HUES48 (cell line): Measurements from ENCODE around the gene NOP58.
"Not testable (repeated sequence)": the region's sequence is repeated elsewhere in the genome, so short reads cannot be mapped to it uniquely, and the experiment has no call there.

Source experiments
- H3K27ac ChIP-seq: one replicate; pipeline ENCODE4 v1.7.0; 2013; ENCODE audit warnings: low read depth, low read length, inconsistent platforms
- H3K27me3 ChIP-seq: 2 replicates; pipeline ENCODE4 v1.6.1; 2013; ENCODE audit warnings: mild to moderate bottlenecking, low read length; ENCODE audit not compliant: control insufficient read depth, insufficient read depth
- H3K36me3 ChIP-seq: 2 replicates; pipeline ENCODE4 v1.6.1; 2013; ENCODE audit warnings: low read length; ENCODE audit not compliant: control insufficient read depth, insufficient read depth
- H3K4me1 ChIP-seq: 2 replicates; pipeline ENCODE4 v1.6.1; 2013; ENCODE audit warnings: mild to moderate bottlenecking, low read length; ENCODE audit not compliant: control insufficient read depth, insufficient read depth
- H3K4me3 ChIP-seq: 2 replicates; pipeline ENCODE4 v1.5.1; 2013; ENCODE audit warnings: mild to moderate bottlenecking, low read depth, low read length
- H3K9ac ChIP-seq: 2 replicates; pipeline ENCODE4 v1.6.1; 2013; ENCODE audit warnings: mild to moderate bottlenecking, low read depth, low read length, moderate library complexity
- H3K9me3 ChIP-seq: 2 replicates; pipeline ENCODE4 v1.6.1; 2013; ENCODE audit warnings: low read length; ENCODE audit not compliant: control insufficient read depth, insufficient read depth

NOP58 gene

GRCh38 chr2:202269585-202269984 lies 4.0 kb downstream of the NOP58 start:
- Histone ChIP-seq H3K27ac (no peak overlapping the region), H3K4me3 (no peak overlapping the region), H3K4me1 (no peaks in the 10 kb centered on the region), H3K27me3 (no peaks in the 10 kb centered on the region), H3K9ac (no peak overlapping the region), H3K9me3 (no peaks in the 10 kb centered on the region), H3K36me3 (peaks cover 3% of the 10 kb centered on the region; the same call in 1 of the 2 replicates)

GRCh38 chr2:202270487-202270886 lies 4.9 kb downstream of the NOP58 start:
- Histone ChIP-seq H3K9ac (no peak overlapping the region), H3K9me3 (no peaks in the 10 kb centered on the region), H3K27ac (no peak overlapping the region), H3K36me3 (peaks cover 11% of the 10 kb centered on the region), H3K27me3 (no peaks in the 10 kb centered on the region), H3K4me1 (no peaks in the 10 kb centered on the region), H3K4me3 (no peak overlapping the region)

- peaks cover 62% of the 10 kb centered on the region for H3K36me3 ChIP-seq
- H3K9ac ChIP-seq, H3K4me3 ChIP-seq, H3K27ac ChIP-seq, H3K27me3 ChIP-seq, H3K9me3 ChIP-seq, H3K4me1 ChIP-seq: not testable (repeated sequence)
These were observed 10.6 kb downstream of the NOP58 start for GRCh38 chr2:202276078-202276720.

GRCh38 chr2:202278036-202278760 lies 12.6 kb downstream of the NOP58 start:
- H3K36me3 ChIP-seq = peaks cover 82% of the 10 kb centered on the region
- no peaks in the 10 kb centered on the region for H3K4me1 ChIP-seq
- H3K4me3 ChIP-seq = no peak overlapping the region
- no peak overlapping the region for H3K9ac ChIP-seq
- H3K27me3 ChIP-seq = no peaks in the 10 kb centered on the region
- H3K27ac ChIP-seq = peak overlapping the region; percentile 50
- H3K9me3 ChIP-seq = no peaks in the 10 kb centered on the region

- Histone ChIP-seq H3K9me3 (no peaks in the 10 kb centered on the region), H3K27ac (peak overlapping the region; percentile 5), H3K27me3 (no peaks in the 10 kb centered on the region), H3K4me3 (no peak overlapping the region), H3K4me1 (no peaks in the 10 kb centered on the region), H3K9ac (no peak overlapping the region), H3K36me3 (peaks cover 87% of the 10 kb centered on the region)
These were observed 13.4 kb downstream of the NOP58 start for GRCh38 chr2:202278944-202279343.

GRCh38 chr2:202286595-202286994 lies 21.0 kb downstream of the NOP58 start:
- Histone ChIP-seq H3K27ac (no peak overlapping the region), H3K27me3 (no peaks in the 10 kb centered on the region), H3K4me3 (no peak overlapping the region), H3K36me3 (peaks cover 99% of the 10 kb centered on the region), H3K9me3 (no peaks in the 10 kb centered on the region), H3K4me1 (no peaks in the 10 kb centered on the region), H3K9ac (no peak overlapping the region)

- H3K9me3 ChIP-seq = no peaks in the 10 kb centered on the region
- no peak overlapping the region for H3K4me3 ChIP-seq
- no peak overlapping the region for H3K9ac ChIP-seq
- no peak overlapping the region for H3K27ac ChIP-seq
- H3K4me1 ChIP-seq = no peaks in the 10 kb centered on the region
- H3K36me3 ChIP-seq = peaks cover 99% of the 10 kb centered on the region
- no peaks in the 10 kb centered on the region for H3K27me3 ChIP-seq
These were observed 24.0 kb downstream of the NOP58 start for GRCh38 chr2:202289394-202290204.

GRCh38 chr2:202290316-202290715 lies 24.8 kb downstream of the NOP58 start:
- H3K36me3 ChIP-seq = peaks cover 98% of the 10 kb centered on the region
- H3K4me1 ChIP-seq = no peaks in the 10 kb centered on the region
- no peak overlapping the region for H3K4me3 ChIP-seq
- no peak overlapping the region for H3K27ac ChIP-seq
- H3K9me3 ChIP-seq = no peaks in the 10 kb centered on the region
- no peak overlapping the region for H3K9ac ChIP-seq
- H3K27me3 ChIP-seq = no peaks in the 10 kb centered on the region

GRCh38 chr2:202290970-202291369 lies 25.4 kb downstream of the NOP58 start:
- H3K27me3 ChIP-seq = no peaks in the 10 kb centered on the region
- peaks cover 99% of the 10 kb centered on the region for H3K36me3 ChIP-seq
- H3K9ac ChIP-seq = no peak overlapping the region
- no peaks in the 10 kb centered on the region for H3K9me3 ChIP-seq
- no peaks in the 10 kb centered on the region for H3K4me1 ChIP-seq
- H3K4me3 ChIP-seq = no peak overlapping the region
- no peak overlapping the region for H3K27ac ChIP-seq

- H3K27me3 ChIP-seq = no peaks in the 10 kb centered on the region
- H3K36me3 ChIP-seq = peaks cover 98% of the 10 kb centered on the region
- H3K4me1 ChIP-seq = no peaks in the 10 kb centered on the region
- H3K27ac ChIP-seq = no peak overlapping the region
- H3K9me3 ChIP-seq = no peaks in the 10 kb centered on the region
- H3K9ac ChIP-seq = no peak overlapping the region
- H3K4me3 ChIP-seq = no peak overlapping the region
These were observed 34.1 kb downstream of the NOP58 start for GRCh38 chr2:202299712-202300111.

- H3K27me3 ChIP-seq = no peaks in the 10 kb centered on the region
- H3K4me1 ChIP-seq = no peaks in the 10 kb centered on the region
- H3K9me3 ChIP-seq = no peaks in the 10 kb centered on the region
- H3K36me3 ChIP-seq = peaks cover 69% of the 10 kb centered on the region
- no peak overlapping the region for H3K27ac ChIP-seq
- H3K4me3 ChIP-seq = no peak overlapping the region
- no peak overlapping the region for H3K9ac ChIP-seq
These were observed 40.5 kb downstream of the NOP58 start for GRCh38 chr2:202306034-202306433.
